HepG2 (cell line): ENCODE data around the gene FIZ1. TPM values are rescaled to one million over a fixed set of nuclear protein-coding genes. Genes with fewer than 3 reads are reported as not detected.

Source experiments
- CBX1 ChIP-seq: IDR thresholded peaks from one replicate; pipeline ENCODE4 v1.6.1; 2016; ENCODE audit warnings: antibody characterized with exemption, low read depth
- DR1 ChIP-seq: sonication (generic); formaldehyde crosslinking; IDR thresholded peaks from 2 replicates; pipeline ENCODE4 v1.8.0; 2021; ENCODE audit warnings: mild to moderate bottlenecking, missing genetic modification reagents, inconsistent platforms
- FOXM1 ChIP-seq: sonication (generic); formaldehyde crosslinking; IDR thresholded peaks from 2 replicates; pipeline ENCODE4 v1.5.0; 2020; ENCODE audit warnings: missing genetic modification reagents
- NFYB ChIP-seq: sonication (generic); formaldehyde crosslinking; IDR thresholded peaks from 2 replicates; pipeline ENCODE4 v1.4.0; 2020; ENCODE audit warnings: missing genetic modification reagents
- POGZ ChIP-seq: sonication (generic); formaldehyde crosslinking; IDR thresholded peaks from 2 replicates; pipeline ENCODE4 v1.4.0; 2020; ENCODE audit warnings: mild to moderate bottlenecking, missing genetic modification reagents
- RFX3 ChIP-seq: IDR thresholded peaks from 2 replicates; pipeline ENCODE4 v1.6.1; 2016; ENCODE audit warnings: missing biosample characterization, missing genetic modification reagents
- RNF2 ChIP-seq: fragments of 450-650 bp; conservative IDR thresholded peaks from 2 replicates; pipeline ENCODE4 v1.6.1; 2016; ENCODE audit warnings: low read depth
- SMAD3 ChIP-seq: sonication (generic); formaldehyde crosslinking; IDR thresholded peaks from 2 replicates; pipeline ENCODE4 v1.4.0; 2020; ENCODE audit warnings: missing genetic modification reagents
- TAF1 ChIP-seq: sonication (generic); formaldehyde crosslinking; IDR thresholded peaks from 2 replicates; pipeline ENCODE4 v1.4.0; 2020; ENCODE audit warnings: missing genetic modification reagents
- THAP11 ChIP-seq: IDR thresholded peaks from 2 replicates; pipeline ENCODE4 v1.6.1; 2016; ENCODE audit warnings: missing biosample characterization, missing genetic modification reagents
- ZMYM2 ChIP-seq: sonication (generic); formaldehyde crosslinking; IDR thresholded peaks from 2 replicates; pipeline ENCODE4 v1.8.0; 2022; ENCODE audit warnings: mild to moderate bottlenecking, missing genetic modification reagents
- ZNF138 ChIP-seq: sonication (generic); formaldehyde crosslinking; IDR thresholded peaks from 2 replicates; pipeline ENCODE4 v1.5.0; 2020; ENCODE audit warnings: mild to moderate bottlenecking, low read depth, missing genetic modification reagents
- ZNF253 ChIP-seq: sonication (generic); formaldehyde crosslinking; IDR thresholded peaks from 2 replicates; pipeline ENCODE4 v1.8.0; 2022; ENCODE audit warnings: mild to moderate bottlenecking, missing genetic modification reagents, borderline replicate concordance
- ZNF441 ChIP-seq: sonication (generic); formaldehyde crosslinking; IDR thresholded peaks from 2 replicates; pipeline ENCODE4 v1.7.0; 2021; ENCODE audit warnings: missing genetic modification reagents, borderline replicate concordance
- polyA plus RNA-seq, 8 experiments: library from polyadenylated mRNA; depleted of rRNA in 3 of 8; stranded (reverse) in 7 of 8; unstranded in 1 of 8; fragments of >200 nt; fragmentation: Illumina TruSeq in 4 of 8; extraction: Trizol in 4 of 8; gene quantifications; 2 replicates each; pipeline versions ENCODE4 v1.2.1 to v1.2.3, GENCODE V29; 2011 to 2016; ENCODE audit warnings: low read depth in 4 of 8, missing spikeins in 1 of 8, mixed read lengths in 1 of 8; ENCODE audit not compliant: insufficient read depth in 1 of 8
- total RNA-seq, 5 experiments: library from RNA; depleted of rRNA; stranded (reverse); fragments of >200 nt; fragmentation: Illumina TruSeq; extraction: Trizol; gene quantifications; 2 replicates each; pipeline ENCODE4 v1.2.3, GENCODE V29; 2016; ENCODE audit warnings: low read depth in 1 of 5
- TF ChIP-seq, protein P1 (sequence below): sonication (generic); formaldehyde crosslinking; IDR thresholded peaks from 2 replicates; pipeline ENCODE4 v1.5.0; 2020; ENCODE audit warnings: missing genetic modification reagents
- TF ChIP-seq, protein P2 (sequence below): sonication (generic); IDR thresholded peaks from 2 replicates; pipeline ENCODE4 v1.6.1; 2016; ENCODE audit warnings: low read depth, borderline replicate concordance
- TF ChIP-seq, protein P3 (sequence below), 2 experiments: fragments of 450-650 bp in 1 of 2; sonication (generic) in 1 of 2; formaldehyde crosslinking in 1 of 2; IDR thresholded peaks; 2 replicates each; pipeline versions ENCODE4 v1.6.1 to v1.8.0; 2016 to 2022; ENCODE audit warnings: antibody characterized with exemption in 1 of 2, mild to moderate bottlenecking in 1 of 2, missing genetic modification reagents in 1 of 2
- TF ChIP-seq, protein P4 (sequence below): sonication (generic); formaldehyde crosslinking; IDR thresholded peaks from 2 replicates; pipeline ENCODE4 v1.8.0; 2022; ENCODE audit warnings: missing genetic modification reagents, mild to moderate bottlenecking, borderline replicate concordance

FIZ1 gene
- total and polyA plus RNA-seq, 2 of the 13 experiments (the other 11 are each of a cell fraction or from before 2014, with no cell fraction given) = 3.6 to 5.9 TPM

DNA sequence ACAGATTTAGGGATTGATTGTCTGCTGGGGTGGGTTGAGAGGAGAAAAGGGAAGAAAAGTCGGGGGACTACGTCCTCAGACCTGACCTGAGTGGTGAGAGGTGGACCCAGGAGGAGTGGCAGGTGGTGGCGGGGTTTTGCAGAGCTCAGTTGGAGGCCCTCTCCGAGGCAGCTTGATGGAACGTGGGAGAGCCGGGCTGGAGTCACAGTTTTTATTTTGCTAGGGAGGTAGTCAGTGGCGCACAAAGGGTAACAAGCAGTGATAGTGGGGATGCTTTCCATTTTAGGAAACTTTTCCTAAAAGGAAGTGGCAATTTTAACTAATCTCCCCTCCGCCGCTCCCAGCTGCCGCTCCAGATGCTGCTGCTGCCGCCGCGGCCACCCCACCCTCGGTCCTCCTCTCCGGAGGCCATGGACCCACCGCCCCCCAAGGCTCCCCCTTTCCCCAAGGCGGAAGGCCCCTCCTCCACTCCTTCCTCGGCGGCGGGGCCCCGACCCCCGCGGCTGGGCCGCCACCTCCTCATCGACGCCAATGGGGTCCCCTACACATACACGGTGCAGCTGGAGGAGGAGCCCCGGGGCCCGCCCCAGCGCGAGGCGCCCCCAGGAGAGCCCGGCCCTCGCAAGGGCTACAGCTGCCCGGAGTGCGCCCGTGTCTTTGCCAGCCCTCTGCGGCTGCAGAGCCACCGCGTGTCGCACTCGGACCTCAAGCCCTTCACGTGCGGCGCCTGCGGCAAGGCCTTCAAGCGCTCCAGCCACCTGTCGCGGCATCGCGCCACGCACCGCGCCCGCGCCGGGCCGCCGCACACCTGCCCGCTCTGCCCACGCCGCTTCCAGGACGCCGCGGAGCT, 43.1 kb upstream of the FIZ1 start (continued):
- TF ChIP-seq DR1 (CRISPR knock-in tag) = no peak
- TF ChIP-seq TAF1 = no peak; the same call in 1 of the 2 replicates
- TF ChIP-seq, protein P1, sequence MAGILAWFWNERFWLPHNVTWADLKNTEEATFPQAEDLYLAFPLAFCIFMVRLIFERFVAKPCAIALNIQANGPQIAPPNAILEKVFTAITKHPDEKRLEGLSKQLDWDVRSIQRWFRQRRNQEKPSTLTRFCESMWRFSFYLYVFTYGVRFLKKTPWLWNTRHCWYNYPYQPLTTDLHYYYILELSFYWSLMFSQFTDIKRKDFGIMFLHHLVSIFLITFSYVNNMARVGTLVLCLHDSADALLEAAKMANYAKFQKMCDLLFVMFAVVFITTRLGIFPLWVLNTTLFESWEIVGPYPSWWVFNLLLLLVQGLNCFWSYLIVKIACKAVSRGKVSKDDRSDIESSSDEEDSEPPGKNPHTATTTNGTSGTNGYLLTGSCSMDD (CRISPR knock-in tag) = no peak
- TF ChIP-seq ZMYM2 (CRISPR knock-in tag) = no peak
- no peak for TF ChIP-seq RFX3 (CRISPR knock-in tag)
- TF ChIP-seq THAP11 (CRISPR knock-in tag) = no peak
- no peak for TF ChIP-seq CBX1
- TF ChIP-seq ZNF138 (CRISPR knock-in tag) = peak; percentile 41; the same call in 1 of the 2 replicates
- TF ChIP-seq, protein P2, sequence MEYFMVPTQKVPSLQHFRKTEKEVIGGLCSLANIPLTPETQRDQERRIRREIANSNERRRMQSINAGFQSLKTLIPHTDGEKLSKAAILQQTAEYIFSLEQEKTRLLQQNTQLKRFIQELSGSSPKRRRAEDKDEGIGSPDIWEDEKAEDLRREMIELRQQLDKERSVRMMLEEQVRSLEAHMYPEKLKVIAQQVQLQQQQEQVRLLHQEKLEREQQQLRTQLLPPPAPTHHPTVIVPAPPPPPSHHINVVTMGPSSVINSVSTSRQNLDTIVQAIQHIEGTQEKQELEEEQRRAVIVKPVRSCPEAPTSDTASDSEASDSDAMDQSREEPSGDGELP = no peak
- TF ChIP-seq ZNF253 (CRISPR knock-in tag) = peak; percentile 41; the same call in 1 of the 2 replicates
- TF ChIP-seq SMAD3 = no peak
- TF ChIP-seq ZNF441 = no peak
- no peak for TF ChIP-seq NFYB (CRISPR knock-in tag)
- TF ChIP-seq POGZ (CRISPR knock-in tag) = no peak
- TF ChIP-seq RNF2 = no peak
- TF ChIP-seq FOXM1 (CRISPR knock-in tag) = no peak
- TF ChIP-seq, protein P3, sequence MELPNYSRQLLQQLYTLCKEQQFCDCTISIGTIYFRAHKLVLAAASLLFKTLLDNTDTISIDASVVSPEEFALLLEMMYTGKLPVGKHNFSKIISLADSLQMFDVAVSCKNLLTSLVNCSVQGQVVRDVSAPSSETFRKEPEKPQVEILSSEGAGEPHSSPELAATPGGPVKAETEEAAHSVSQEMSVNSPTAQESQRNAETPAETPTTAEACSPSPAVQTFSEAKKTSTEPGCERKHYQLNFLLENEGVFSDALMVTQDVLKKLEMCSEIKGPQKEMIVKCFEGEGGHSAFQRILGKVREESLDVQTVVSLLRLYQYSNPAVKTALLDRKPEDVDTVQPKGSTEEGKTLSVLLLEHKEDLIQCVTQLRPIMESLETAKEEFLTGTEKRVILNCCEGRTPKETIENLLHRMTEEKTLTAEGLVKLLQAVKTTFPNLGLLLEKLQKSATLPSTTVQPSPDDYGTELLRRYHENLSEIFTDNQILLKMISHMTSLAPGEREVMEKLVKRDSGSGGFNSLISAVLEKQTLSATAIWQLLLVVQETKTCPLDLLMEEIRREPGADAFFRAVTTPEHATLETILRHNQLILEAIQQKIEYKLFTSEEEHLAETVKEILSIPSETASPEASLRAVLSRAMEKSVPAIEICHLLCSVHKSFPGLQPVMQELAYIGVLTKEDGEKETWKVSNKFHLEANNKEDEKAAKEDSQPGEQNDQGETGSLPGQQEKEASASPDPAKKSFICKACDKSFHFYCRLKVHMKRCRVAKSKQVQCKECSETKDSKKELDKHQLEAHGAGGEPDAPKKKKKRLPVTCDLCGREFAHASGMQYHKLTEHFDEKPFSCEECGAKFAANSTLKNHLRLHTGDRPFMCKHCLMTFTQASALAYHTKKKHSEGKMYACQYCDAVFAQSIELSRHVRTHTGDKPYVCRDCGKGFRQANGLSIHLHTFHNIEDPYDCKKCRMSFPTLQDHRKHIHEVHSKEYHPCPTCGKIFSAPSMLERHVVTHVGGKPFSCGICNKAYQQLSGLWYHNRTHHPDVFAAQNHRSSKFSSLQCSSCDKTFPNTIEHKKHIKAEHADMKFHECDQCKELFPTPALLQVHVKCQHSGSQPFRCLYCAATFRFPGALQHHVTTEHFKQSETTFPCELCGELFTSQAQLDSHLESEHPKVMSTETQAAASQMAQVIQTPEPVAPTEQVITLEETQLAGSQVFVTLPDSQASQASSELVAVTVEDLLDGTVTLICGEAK (IDR thresholded peaks at IDR 0.05) = no peak
- TF ChIP-seq, protein P3 (CRISPR knock-in tag; IDR thresholded peaks at IDR 0.05) = peak; percentile 61; the same call in 1 of the 2 replicates
- TF ChIP-seq, protein P4, sequence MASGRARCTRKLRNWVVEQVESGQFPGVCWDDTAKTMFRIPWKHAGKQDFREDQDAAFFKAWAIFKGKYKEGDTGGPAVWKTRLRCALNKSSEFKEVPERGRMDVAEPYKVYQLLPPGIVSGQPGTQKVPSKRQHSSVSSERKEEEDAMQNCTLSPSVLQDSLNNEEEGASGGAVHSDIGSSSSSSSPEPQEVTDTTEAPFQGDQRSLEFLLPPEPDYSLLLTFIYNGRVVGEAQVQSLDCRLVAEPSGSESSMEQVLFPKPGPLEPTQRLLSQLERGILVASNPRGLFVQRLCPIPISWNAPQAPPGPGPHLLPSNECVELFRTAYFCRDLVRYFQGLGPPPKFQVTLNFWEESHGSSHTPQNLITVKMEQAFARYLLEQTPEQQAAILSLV (CRISPR knock-in tag) = no peak
